Right ventricle myocardium superior (tissue), 1 donor: ENCODE results near the gene SLC2A9. TPM values are rescaled to one million over a fixed set of nuclear protein-coding genes. Genes with fewer than 3 reads are reported as not detected.

Source experiments
- ATAC-seq: fragments of 200-7000 bp; cut with Tn5 transposase; one replicate; pipeline ENCODE4 v1.9.1; 2020; ENCODE audit warnings: mild to moderate bottlenecking; ENCODE audit not compliant: poor library complexity
- DNase-seq: peaks from one replicate; pipeline ENCODE4 v3.0.0-alpha.2; 2020
- intact Hi-C: fragments of 100-400 bp; cut with DNase I; formaldehyde crosslinking; loops from one replicate; pipeline ENCODE4 v1.11.2; 2022
- total RNA-seq: library from RNA; stranded (reverse); fragmentation: NEBNext Ultra II Directional; extraction: Animal tissue kit (Norgen Biotek cat#: 25700); gene quantifications from one replicate; pipeline ENCODE4 v1.2.1, GENCODE V29; 2021
- donor health status: DM: no; HTN: yes; CAD: no; lungs with severe emphysema.

The SLC2A9 gene
- total RNA-seq, 1 donor from 2014 or later, result 8.8 TPM

GRCh38 chr4:10007793-10008608 is 13.3 kb downstream of the SLC2A9 start:
- intact Hi-C loops, result no loop called here
- peak; percentile 36 for ATAC-seq
- DNase-seq, result no peak

GRCh38 chr4:10007436-10007740 is 13.9 kb downstream of the SLC2A9 start:
- ATAC-seq, result no peak
- intact Hi-C loops, result no loop called here
- no peak for DNase-seq

GRCh38 chr4:10006601-10007435 is 14.5 kb downstream of the SLC2A9 start:
- intact Hi-C loops, result no loop called here
- ATAC-seq, result peak; percentile 40
- DNase-seq, result no peak

- no peak for DNase-seq
- peak; percentile 90 for ATAC-seq
- intact Hi-C loops, result no loop called here
Observed at GRCh38 chr4:10006231-10006600, 15.1 kb downstream of the SLC2A9 start.

GRCh38 chr4:10005632-10006031 is 15.7 kb downstream of the SLC2A9 start:
- ATAC-seq, result no peak
- intact Hi-C loops, result no loop called here
- no peak for DNase-seq

GRCh38 chr4:10003666-10004065 is 17.6 kb downstream of the SLC2A9 start:
- ATAC-seq (no peak), DNase-seq (no peak)
- intact Hi-C loops, result no loop called here

- ATAC-seq (no peak), DNase-seq (no peak)
- intact Hi-C loops, result no loop called here
Observed at GRCh38 chr4:10002278-10002677, 19.0 kb downstream of the SLC2A9 start.

GRCh38 chr4:10001757-10002156 is 19.5 kb downstream of the SLC2A9 start:
- intact Hi-C loops, result no loop called here
- DNase-seq, result no peak
- no peak for ATAC-seq

- DNase-seq (no peak), ATAC-seq (no peak)
- intact Hi-C loops, result no loop called here
Observed at GRCh38 chr4:9999956-10000561, 21.2 kb downstream of the SLC2A9 start.

- intact Hi-C loops, result no loop called here
- DNase-seq (no peak), ATAC-seq (no peak)
Observed at GRCh38 chr4:9997886-9998285, 23.4 kb downstream of the SLC2A9 start.

- ATAC-seq, result no peak
- intact Hi-C loops, result no loop called here
- no peak for DNase-seq
Observed at GRCh38 chr4:9996319-9997110, 24.8 kb downstream of the SLC2A9 start.

GRCh38 chr4:9994246-9994847 is 26.9 kb downstream of the SLC2A9 start:
- intact Hi-C loops, result loop anchor here (5.0 kb wide), 1 partner anchor 92 kb away; no protein-coding TSS in a partner anchor
- no peak for DNase-seq
- ATAC-seq, result no peak

GRCh38 chr4:9989918-9990635 is 31.2 kb downstream of the SLC2A9 start:
- DNase-seq (peak; percentile 73), ATAC-seq (peak; percentile 88)
- intact Hi-C loops, result loop anchor here (5.0 kb wide), 1 partner anchor 88 kb away; no protein-coding TSS in a partner anchor

- no peak for ATAC-seq
- no peak for DNase-seq
- intact Hi-C loops, result no loop called here
Observed at GRCh38 chr4:9988933-9989332, 32.4 kb downstream of the SLC2A9 start.

GRCh38 chr4:9988363-9988749 is 32.9 kb downstream of the SLC2A9 start:
- DNase-seq, result no peak
- intact Hi-C loops, result no loop called here
- no peak for ATAC-seq

GRCh38 chr4:9987749-9988362 is 33.4 kb downstream of the SLC2A9 start:
- ATAC-seq (no peak), DNase-seq (no peak)
- intact Hi-C loops, result no loop called here

GRCh38 chr4:9984621-9985020 is 36.7 kb downstream of the SLC2A9 start:
- ATAC-seq (no peak), DNase-seq (no peak)
- intact Hi-C loops, result no loop called here

- DNase-seq (no peak), ATAC-seq (no peak)
- intact Hi-C loops, result no loop called here
Observed at GRCh38 chr4:9983211-9983610, 38.1 kb downstream of the SLC2A9 start.
